ENCODE results near the gene CYLD.

CYLD gene

GRCh38 chr16:50821586-50821985, 79.7 kb downstream of the CYLD start:
- DNase-seq, result no peak

GRCh38 chr16:50822671-50823070, 80.8 kb downstream of the CYLD start:
- no peak for DNase-seq

- DNase-seq, result no peak
Observed at GRCh38 chr16:50826797-50827316, 85.0 kb downstream of the CYLD start.

- no peak for DNase-seq
Observed at GRCh38 chr16:50828164-50828702, 86.3 kb downstream of the CYLD start.

- DNase-seq, result no peak
Observed at GRCh38 chr16:50830698-50831097, 88.8 kb downstream of the CYLD start.

- DNase-seq, result no peak
Observed at GRCh38 chr16:50831751-50832150, 89.9 kb downstream of the CYLD start.

GRCh38 chr16:50833929-50834328, 92.0 kb downstream of the CYLD start:
- DNase-seq, result no peak

GRCh38 chr16:50834701-50835100, 92.8 kb downstream of the CYLD start:
- DNase-seq, result no peak

- no peak for DNase-seq
Observed at GRCh38 chr16:50835358-50836060, 93.6 kb downstream of the CYLD start.

GRCh38 chr16:50836121-50836621, 94.3 kb downstream of the CYLD start:
- DNase-seq, result no peak

GRCh38 chr16:50837324-50837723, 95.4 kb downstream of the CYLD start:
- no peak for DNase-seq

GRCh38 chr16:50838165-50838564, 96.3 kb downstream of the CYLD start:
- DNase-seq, result no peak

- DNase-seq, result no peak
Observed at GRCh38 chr16:50838885-50839284, 97.0 kb downstream of the CYLD start.

GRCh38 chr16:50839356-50839755, 97.5 kb downstream of the CYLD start:
- DNase-seq, result no peak

GRCh38 chr16:50839920-50840729, 98.2 kb downstream of the CYLD start:
- no peak for DNase-seq

- DNase-seq, result no peak
Observed at GRCh38 chr16:50841081-50841886, 99.4 kb downstream of the CYLD start.

- DNase-seq, result no peak
Observed at GRCh38 chr16:50842013-50842505, 100.2 kb downstream of the CYLD start.

- DNase-seq, result no peak
Observed at GRCh38 chr16:50842589-50842988, 100.7 kb downstream of the CYLD start.

GRCh38 chr16:50844840-50845239, 103.0 kb downstream of the CYLD start:
- DNase-seq, result no peak

- no peak for DNase-seq
Observed at GRCh38 chr16:50845296-50845695, 103.4 kb downstream of the CYLD start.

GRCh38 chr16:50846511-50846910, 104.6 kb downstream of the CYLD start:
- no peak for DNase-seq

- DNase-seq, result no peak
Observed at GRCh38 chr16:50847166-50847565, 105.3 kb downstream of the CYLD start.

Measured in NCI-H2171 (cell line).